HL-60 (cell line): ENCODE measurements around the gene ZMAT5.

Source experiments
- CTCF ChIP-seq: IDR thresholded peaks from one replicate; pipeline ENCODE4 v1.5.1; 2011; ENCODE audit warnings: low read length, control low read depth, inconsistent platforms; ENCODE audit not compliant: insufficient read depth
- GABPA ChIP-seq: IDR thresholded peaks from 2 replicates; pipeline ENCODE4 v1.6.1; 2012; ENCODE audit warnings: low read depth
- POLR2AphosphoS5 ChIP-seq: IDR thresholded peaks from 2 replicates; pipeline ENCODE4 v1.6.1; 2012; ENCODE audit warnings: low read depth

GRCh38 chr22:29735416-29735815 lies 31.4 kb downstream of the ZMAT5 start:
- TF ChIP-seq CTCF (no peak), POLR2AphosphoS5 (no peak), GABPA (no peak)
